PFSK-1 (cell line): ENCODE results near the gene EFR3B. TPM values are rescaled to one million over a fixed set of nuclear protein-coding genes. Genes with fewer than 3 reads are reported as not detected.

Experiments used
- FOXP2 ChIP-seq: optimal IDR thresholded peaks from 2 replicates; pipeline ENCODE3; 2011; ENCODE audit warnings: borderline replicate concordance, control low read depth, inconsistent platforms; ENCODE audit not compliant: insufficient read depth; ENCODE audit errors: extremely low read length, extremely low read depth
- POLR2AphosphoS5 ChIP-seq: IDR thresholded peaks from 2 replicates; pipeline ENCODE4 v1.6.1; 2012; ENCODE audit warnings: low read depth, mild to moderate bottlenecking, control low read depth, low read length, moderate library complexity
- SIN3A ChIP-seq: IDR thresholded peaks from 2 replicates; pipeline ENCODE4 v1.6.1; 2012; ENCODE audit warnings: mild to moderate bottlenecking, low read length, moderate library complexity, borderline replicate concordance; ENCODE audit not compliant: insufficient read depth
- TAF1 ChIP-seq: IDR thresholded peaks from 2 replicates; pipeline ENCODE4 v1.6.1; 2012; ENCODE audit warnings: low read length, control low read depth, borderline replicate concordance; ENCODE audit not compliant: insufficient read depth
- polyA plus RNA-seq: library from polyadenylated mRNA; unstranded; fragments of >200 nt; gene quantifications from one replicate; pipeline ENCODE4 v1.2.1, GENCODE V29; 2012; ENCODE audit warnings: low read depth, missing spikeins; ENCODE audit not compliant: insufficient read length
- TF ChIP-seq, protein P1 (sequence below), 2 experiments: IDR thresholded peaks; 2 replicates each; pipeline versions ENCODE4 v1.6.1 to v1.8.0; 2011 to 2012; ENCODE audit warnings: low read depth in 2 of 2, low read length in 2 of 2, control low read depth in 1 of 2, inconsistent platforms in 1 of 2, mild to moderate bottlenecking in 1 of 2, moderate library complexity in 1 of 2; ENCODE audit not compliant: insufficient read depth in 1 of 2

The EFR3B gene, protein sequence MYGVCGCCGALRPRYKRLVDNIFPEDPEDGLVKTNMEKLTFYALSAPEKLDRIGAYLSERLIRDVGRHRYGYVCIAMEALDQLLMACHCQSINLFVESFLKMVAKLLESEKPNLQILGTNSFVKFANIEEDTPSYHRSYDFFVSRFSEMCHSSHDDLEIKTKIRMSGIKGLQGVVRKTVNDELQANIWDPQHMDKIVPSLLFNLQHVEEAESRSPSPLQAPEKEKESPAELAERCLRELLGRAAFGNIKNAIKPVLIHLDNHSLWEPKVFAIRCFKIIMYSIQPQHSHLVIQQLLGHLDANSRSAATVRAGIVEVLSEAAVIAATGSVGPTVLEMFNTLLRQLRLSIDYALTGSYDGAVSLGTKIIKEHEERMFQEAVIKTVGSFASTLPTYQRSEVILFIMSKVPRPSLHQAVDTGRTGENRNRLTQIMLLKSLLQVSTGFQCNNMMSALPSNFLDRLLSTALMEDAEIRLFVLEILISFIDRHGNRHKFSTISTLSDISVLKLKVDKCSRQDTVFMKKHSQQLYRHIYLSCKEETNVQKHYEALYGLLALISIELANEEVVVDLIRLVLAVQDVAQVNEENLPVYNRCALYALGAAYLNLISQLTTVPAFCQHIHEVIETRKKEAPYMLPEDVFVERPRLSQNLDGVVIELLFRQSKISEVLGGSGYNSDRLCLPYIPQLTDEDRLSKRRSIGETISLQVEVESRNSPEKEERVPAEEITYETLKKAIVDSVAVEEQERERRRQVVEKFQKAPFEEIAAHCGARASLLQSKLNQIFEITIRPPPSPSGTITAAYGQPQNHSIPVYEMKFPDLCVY
- 1.2 TPM for polyA plus RNA-seq

DNA sequence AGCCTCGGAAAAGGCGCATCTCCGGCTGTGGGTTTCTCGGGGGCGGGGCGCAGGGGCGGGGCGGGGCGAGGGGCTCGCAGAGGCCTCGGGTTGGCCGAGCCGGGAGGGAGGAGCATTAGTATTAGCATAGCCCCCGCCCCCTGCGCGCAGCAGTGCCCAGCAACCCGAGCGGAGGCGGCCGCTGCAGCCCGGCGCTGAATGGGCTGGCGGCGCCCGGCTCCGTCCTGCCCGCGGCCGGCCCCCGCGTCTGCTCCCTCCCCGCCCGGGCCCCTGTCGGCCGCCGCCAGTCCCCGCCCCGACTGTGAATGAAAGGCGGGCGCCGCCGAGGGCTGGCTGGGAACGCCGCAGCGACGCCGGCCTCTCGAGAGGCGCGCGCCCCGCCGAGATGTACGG lies at the start of gene EFR3B:
EFR3B (plus strand) TSS at position 149 of the 393 bp plus-strand sequence; CDS start at position 386, 237 bp downstream.
- TF ChIP-seq POLR2AphosphoS5 (peak; percentile 31), TAF1 (no peak), SIN3A (no peak), FOXP2 (peak; percentile 24)
- TF ChIP-seq, protein P1, sequence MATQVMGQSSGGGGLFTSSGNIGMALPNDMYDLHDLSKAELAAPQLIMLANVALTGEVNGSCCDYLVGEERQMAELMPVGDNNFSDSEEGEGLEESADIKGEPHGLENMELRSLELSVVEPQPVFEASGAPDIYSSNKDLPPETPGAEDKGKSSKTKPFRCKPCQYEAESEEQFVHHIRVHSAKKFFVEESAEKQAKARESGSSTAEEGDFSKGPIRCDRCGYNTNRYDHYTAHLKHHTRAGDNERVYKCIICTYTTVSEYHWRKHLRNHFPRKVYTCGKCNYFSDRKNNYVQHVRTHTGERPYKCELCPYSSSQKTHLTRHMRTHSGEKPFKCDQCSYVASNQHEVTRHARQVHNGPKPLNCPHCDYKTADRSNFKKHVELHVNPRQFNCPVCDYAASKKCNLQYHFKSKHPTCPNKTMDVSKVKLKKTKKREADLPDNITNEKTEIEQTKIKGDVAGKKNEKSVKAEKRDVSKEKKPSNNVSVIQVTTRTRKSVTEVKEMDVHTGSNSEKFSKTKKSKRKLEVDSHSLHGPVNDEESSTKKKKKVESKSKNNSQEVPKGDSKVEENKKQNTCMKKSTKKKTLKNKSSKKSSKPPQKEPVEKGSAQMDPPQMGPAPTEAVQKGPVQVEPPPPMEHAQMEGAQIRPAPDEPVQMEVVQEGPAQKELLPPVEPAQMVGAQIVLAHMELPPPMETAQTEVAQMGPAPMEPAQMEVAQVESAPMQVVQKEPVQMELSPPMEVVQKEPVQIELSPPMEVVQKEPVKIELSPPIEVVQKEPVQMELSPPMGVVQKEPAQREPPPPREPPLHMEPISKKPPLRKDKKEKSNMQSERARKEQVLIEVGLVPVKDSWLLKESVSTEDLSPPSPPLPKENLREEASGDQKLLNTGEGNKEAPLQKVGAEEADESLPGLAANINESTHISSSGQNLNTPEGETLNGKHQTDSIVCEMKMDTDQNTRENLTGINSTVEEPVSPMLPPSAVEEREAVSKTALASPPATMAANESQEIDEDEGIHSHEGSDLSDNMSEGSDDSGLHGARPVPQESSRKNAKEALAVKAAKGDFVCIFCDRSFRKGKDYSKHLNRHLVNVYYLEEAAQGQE (IDR thresholded peaks at IDR 0.05; ENCODE audit: insufficient read depth in 1 of 2, low read depth in 2 of 2, low read length in 2 of 2) = no peak

DNA sequence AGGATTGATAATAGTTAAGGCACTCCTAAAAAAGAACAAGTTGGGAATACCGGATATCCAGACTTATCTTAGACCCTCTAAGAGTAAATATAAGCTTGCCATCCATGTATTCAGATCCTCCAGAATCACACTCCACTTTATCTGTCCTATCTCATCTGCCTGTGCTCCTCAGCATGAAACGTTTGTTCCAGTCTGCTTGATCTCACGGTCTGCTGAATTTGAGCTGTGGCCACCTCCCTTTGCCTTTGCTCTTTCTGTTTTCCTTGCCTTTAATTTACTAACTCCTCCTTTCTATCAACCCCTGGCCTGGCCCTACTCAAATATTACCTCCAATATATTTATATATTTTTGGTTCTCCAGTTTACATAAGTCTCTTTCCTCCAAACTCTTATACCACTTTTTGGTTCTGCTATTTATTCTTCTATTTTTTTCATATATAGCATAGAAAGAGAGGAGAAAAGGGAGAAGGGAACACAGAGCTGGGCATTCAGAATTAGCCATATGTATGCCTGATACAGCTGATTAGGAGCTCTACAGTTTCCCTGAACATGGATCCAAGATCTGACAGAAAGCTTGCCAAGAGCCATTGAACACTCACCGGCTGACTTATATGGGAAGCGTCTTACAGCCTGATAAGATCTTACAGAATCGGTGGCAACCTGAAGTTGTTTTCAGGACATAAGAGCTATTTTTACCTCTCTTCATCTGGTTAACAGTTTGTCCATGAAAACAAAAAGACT lies 48.3 kb upstream of the EFR3B start:
- TF ChIP-seq FOXP2 = no peak
- TF ChIP-seq POLR2AphosphoS5 = no peak
- TF ChIP-seq TAF1 = no peak
- TF ChIP-seq SIN3A = no peak
- TF ChIP-seq, protein P1 (IDR thresholded peaks at IDR 0.05; ENCODE audit: insufficient read depth in 1 of 2, low read depth in 2 of 2, low read length in 2 of 2) = no peak

DNA sequence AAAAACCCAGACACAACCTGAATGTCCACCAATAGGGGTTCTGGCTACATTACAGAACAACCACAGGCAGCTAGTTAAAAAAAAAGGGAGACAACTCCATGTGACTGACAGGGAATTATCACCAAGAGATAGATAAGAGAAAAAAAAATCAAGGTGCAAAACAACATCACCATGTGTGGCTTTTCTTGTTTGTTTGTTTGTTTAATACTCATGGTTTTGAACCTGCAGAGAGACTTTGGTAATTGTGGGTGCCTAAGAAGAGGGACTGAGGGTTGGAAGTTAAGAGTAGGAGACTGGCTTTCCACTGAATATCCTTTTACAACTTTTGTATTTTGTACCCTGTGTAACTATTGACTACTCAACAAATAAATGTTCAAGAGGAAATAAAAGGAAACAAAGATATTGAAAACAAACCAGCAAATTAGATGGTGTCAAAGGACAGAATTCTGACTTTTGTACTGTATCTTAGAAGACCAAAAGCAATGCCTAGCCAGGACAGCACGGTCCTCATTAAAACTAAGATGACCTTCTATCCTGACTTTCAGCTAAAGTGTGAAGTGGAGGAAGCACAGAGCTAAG lies 47.6 kb upstream of the EFR3B start:
- TF ChIP-seq, protein P1 (IDR thresholded peaks at IDR 0.05; ENCODE audit: insufficient read depth in 1 of 2, low read depth in 2 of 2, low read length in 2 of 2) = no peak
- TF ChIP-seq POLR2AphosphoS5 = no peak
- TF ChIP-seq TAF1 = no peak
- TF ChIP-seq FOXP2 = no peak
- TF ChIP-seq SIN3A = no peak

DNA sequence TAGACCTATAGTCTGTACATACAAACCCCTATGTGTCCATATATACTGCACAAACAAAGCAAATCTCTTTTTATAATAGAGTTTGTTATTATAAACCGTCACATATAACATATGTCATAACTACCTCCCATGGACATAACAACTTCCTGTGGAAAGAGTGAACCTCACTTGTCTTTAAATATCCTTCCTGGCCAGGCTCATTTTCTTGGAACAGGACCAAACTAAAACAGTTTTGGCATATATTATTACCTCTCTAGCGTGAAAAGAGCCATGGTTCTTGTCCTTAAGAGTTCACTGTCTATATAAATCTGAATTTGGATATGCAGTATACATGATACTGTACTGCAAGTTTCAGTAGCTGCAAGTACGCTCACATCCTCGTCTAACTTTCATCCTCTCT lies 41.8 kb upstream of the EFR3B start:
- no peak for TF ChIP-seq FOXP2
